Thyroid gland (tissue), 4 donors: ENCODE results near the gene CCBE1.

Experiments used
- POLR2A ChIP-seq, 2 donors: fragments of 450-650 bp; IDR thresholded peaks; one replicate each; pipeline ENCODE4 v1.6.1; 2017; ENCODE audit warnings: antibody characterized with exemption in 2 of 2, mild to moderate bottlenecking in 2 of 2, moderate library complexity in 1 of 2
- TF ChIP-seq, protein P1 (sequence below), 6 experiments: fragments of 200-600 bp in 3 of 6; fragments of 450-650 bp in 3 of 6; sonication (generic) in 3 of 6; IDR thresholded peaks; one replicate each; pipeline ENCODE4 v1.5.1; 2016 to 2019; ENCODE audit warnings: antibody characterized with exemption in 6 of 6, mild to moderate bottlenecking in 2 of 6, inconsistent platforms in 1 of 6, moderate library complexity in 1 of 6

DNA sequence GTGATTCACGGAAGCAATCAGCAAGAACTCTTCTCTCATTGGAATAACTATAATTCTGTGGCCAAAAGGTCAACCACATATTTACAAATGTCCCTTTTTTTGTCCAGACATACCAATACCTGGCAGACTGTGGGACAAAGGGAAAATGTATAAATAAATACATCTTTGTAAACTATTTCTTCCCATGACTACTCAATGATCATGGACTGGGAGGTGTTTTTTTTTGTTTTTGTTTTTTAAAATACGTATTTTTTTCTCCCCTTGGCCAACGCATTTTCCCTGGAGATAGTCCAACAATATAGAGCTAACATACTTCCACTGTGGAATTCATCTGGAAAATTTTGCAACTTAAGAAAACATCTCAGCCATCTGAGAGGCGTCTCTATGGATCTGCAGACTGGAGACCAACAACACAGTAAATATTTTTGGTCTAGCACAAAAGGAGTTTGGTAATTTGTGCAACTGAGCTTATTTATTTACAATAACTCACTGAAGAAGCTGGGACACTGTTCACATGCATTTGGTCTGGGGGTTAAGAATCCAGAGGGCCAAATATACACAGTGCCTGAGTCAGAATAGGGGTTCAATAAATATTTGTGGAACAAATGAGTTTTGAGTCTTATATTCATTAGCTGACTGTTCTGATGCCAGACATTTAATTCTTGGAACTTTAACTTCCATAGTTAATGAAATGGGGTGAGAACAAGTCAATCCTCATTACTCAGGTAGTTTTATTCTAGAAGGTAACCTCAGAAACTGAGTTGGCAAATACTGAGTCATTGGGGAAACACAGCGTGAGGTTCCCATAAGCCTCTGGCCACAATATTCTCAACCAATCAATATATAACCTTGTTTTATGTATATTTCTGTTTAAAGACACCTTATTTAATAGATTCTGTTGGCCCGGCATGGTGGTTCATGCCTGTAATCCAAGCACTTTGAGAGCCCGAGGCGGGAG lies 36.2 kb downstream of the CCBE1 start:
- TF ChIP-seq, protein P1, sequence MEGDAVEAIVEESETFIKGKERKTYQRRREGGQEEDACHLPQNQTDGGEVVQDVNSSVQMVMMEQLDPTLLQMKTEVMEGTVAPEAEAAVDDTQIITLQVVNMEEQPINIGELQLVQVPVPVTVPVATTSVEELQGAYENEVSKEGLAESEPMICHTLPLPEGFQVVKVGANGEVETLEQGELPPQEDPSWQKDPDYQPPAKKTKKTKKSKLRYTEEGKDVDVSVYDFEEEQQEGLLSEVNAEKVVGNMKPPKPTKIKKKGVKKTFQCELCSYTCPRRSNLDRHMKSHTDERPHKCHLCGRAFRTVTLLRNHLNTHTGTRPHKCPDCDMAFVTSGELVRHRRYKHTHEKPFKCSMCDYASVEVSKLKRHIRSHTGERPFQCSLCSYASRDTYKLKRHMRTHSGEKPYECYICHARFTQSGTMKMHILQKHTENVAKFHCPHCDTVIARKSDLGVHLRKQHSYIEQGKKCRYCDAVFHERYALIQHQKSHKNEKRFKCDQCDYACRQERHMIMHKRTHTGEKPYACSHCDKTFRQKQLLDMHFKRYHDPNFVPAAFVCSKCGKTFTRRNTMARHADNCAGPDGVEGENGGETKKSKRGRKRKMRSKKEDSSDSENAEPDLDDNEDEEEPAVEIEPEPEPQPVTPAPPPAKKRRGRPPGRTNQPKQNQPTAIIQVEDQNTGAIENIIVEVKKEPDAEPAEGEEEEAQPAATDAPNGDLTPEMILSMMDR (IDR thresholded peaks at IDR 0.05) = no peak
- no peak for TF ChIP-seq POLR2A (IDR thresholded peaks at IDR 0.05)
